WTC11 (cell line): ENCODE data around the gene TMEM43. TPM values are rescaled to one million over a fixed set of nuclear protein-coding genes. Genes with fewer than 3 reads are reported as not detected.

Source experiments
- ATAC-seq: fragments of 200-7000 bp; cut with Tn5 transposase; 2 replicates; pipeline ENCODE4 v1.10.0; 2021; ENCODE audit warnings: mild to moderate bottlenecking, moderate library complexity
- CTCF ChIA-PET: fragments of 300-600 bp; sonication (Branson Sonifier 250); formaldehyde crosslinking; loops from one replicate; lab custom pipeline; 2021; ENCODE audit warnings: antibody characterized with exemption; lab: Charles Lee
- POLR2A ChIA-PET: fragments of 350-600 bp; sonication (Branson Sonifier 250); formaldehyde crosslinking; loops from one replicate; lab custom pipeline; 2021; ENCODE audit warnings: antibody characterized with exemption; lab: Charles Lee
- DNase-seq: peaks from one replicate; pipeline ENCODE4 v3.0.0; 2021; ENCODE audit warnings: low spot score
- H3K27ac Mint-ChIP-seq: 2 replicates; pipeline ENCODE4 v1.8.0; 2021; ENCODE audit warnings: mixed read lengths
- H3K27me3 Mint-ChIP-seq: 2 replicates; pipeline ENCODE4 v1.8.0; 2021; ENCODE audit warnings: low read depth, mild to moderate bottlenecking, moderate library complexity, mixed read lengths
- H3K36me3 Mint-ChIP-seq: 2 replicates; pipeline ENCODE4 v1.8.0; 2021; ENCODE audit warnings: mixed read lengths
- H3K4me1 Mint-ChIP-seq: 2 replicates; pipeline ENCODE4 v1.8.0; 2022; ENCODE audit warnings: mixed read lengths
- H3K4me3 Mint-ChIP-seq: 2 replicates; pipeline ENCODE4 v1.8.0; 2021; ENCODE audit warnings: mild to moderate bottlenecking, moderate library complexity, mixed read lengths
- H3K9me3 Mint-ChIP-seq: 2 replicates; pipeline ENCODE4 v1.8.0; 2021; ENCODE audit warnings: mixed read lengths
- ATF3 ChIP-seq: sonication (generic); formaldehyde crosslinking; conservative IDR thresholded peaks from 2 replicates; pipeline ENCODE4 v1.8.1; 2022; ENCODE audit warnings: mild to moderate bottlenecking, missing genetic modification reagents
- CBFB ChIP-seq: sonication (generic); formaldehyde crosslinking; IDR thresholded peaks from 2 replicates; pipeline ENCODE4 v1.8.1; 2022; ENCODE audit warnings: mild to moderate bottlenecking, low read depth, missing genetic modification reagents
- FOXP1 ChIP-seq: sonication (generic); formaldehyde crosslinking; IDR thresholded peaks from 2 replicates; pipeline ENCODE4 v1.8.0; 2022; ENCODE audit warnings: missing genetic modification reagents, mild to moderate bottlenecking, moderate library complexity, borderline replicate concordance
- GABPB1 ChIP-seq: sonication (generic); formaldehyde crosslinking; IDR thresholded peaks from 2 replicates; pipeline ENCODE4 v1.8.1; 2023; ENCODE audit warnings: mild to moderate bottlenecking, missing genetic modification reagents
- JAZF1 ChIP-seq: fragments of 250-450 bp; sonication (Bioruptor Pico); IDR thresholded peaks from 2 replicates; pipeline ENCODE4 v1.9.0; 2021; ENCODE audit warnings: moderate library complexity, mild to moderate bottlenecking, inconsistent platforms
- JUN ChIP-seq: sonication (generic); formaldehyde crosslinking; IDR thresholded peaks from 2 replicates; pipeline ENCODE4 v1.8.0; 2023; ENCODE audit warnings: mild to moderate bottlenecking, missing genetic modification reagents
- NFATC4 ChIP-seq: fragments of 250-450 bp; sonication (Bioruptor Pico); IDR thresholded peaks from 2 replicates; pipeline ENCODE4 v1.9.0; 2021; ENCODE audit warnings: mild to moderate bottlenecking
- SMAD3 ChIP-seq: sonication (generic); formaldehyde crosslinking; IDR thresholded peaks from 2 replicates; pipeline ENCODE4 v1.8.0; 2022; ENCODE audit warnings: missing genetic modification reagents, mild to moderate bottlenecking, borderline replicate concordance
- SP1 ChIP-seq: sonication (generic); formaldehyde crosslinking; conservative IDR thresholded peaks from 2 replicates; pipeline ENCODE4 v1.8.1; 2022; ENCODE audit warnings: missing genetic modification reagents
- TEAD1 ChIP-seq: sonication (generic); formaldehyde crosslinking; IDR thresholded peaks from 2 replicates; pipeline ENCODE4 v1.8.0; 2022; ENCODE audit warnings: mild to moderate bottlenecking, missing genetic modification reagents
- TEAD4 ChIP-seq: sonication (generic); formaldehyde crosslinking; IDR thresholded peaks from 2 replicates; pipeline ENCODE4 v1.8.0; 2022; ENCODE audit warnings: mild to moderate bottlenecking, missing genetic modification reagents
- ZNF121 ChIP-seq: sonication (generic); formaldehyde crosslinking; IDR thresholded peaks from 2 replicates; pipeline ENCODE4 v1.8.0; 2023; ENCODE audit warnings: missing genetic modification reagents
- ZNF512 ChIP-seq: sonication (generic); formaldehyde crosslinking; IDR thresholded peaks from 2 replicates; pipeline ENCODE4 v1.8.1; 2022; ENCODE audit warnings: missing genetic modification reagents, borderline replicate concordance
- ZSCAN18 ChIP-seq: fragments of 250-450 bp; sonication (Bioruptor Pico); IDR thresholded peaks from 2 replicates; pipeline ENCODE4 v2.1.2; 2022; ENCODE audit warnings: mild to moderate bottlenecking, moderate library complexity
- total RNA-seq: library from RNA; stranded (reverse); gene quantifications from 3 replicates; pipeline ENCODE4 v1.2.3, GENCODE V29; 2021
- TF ChIP-seq, protein P1 (sequence below): sonication (generic); formaldehyde crosslinking; IDR thresholded peaks from 2 replicates; pipeline ENCODE4 v1.8.0; 2023; ENCODE audit warnings: missing genetic modification reagents, mild to moderate bottlenecking, borderline replicate concordance
- TF ChIP-seq, protein P2 (sequence below): sonication (generic); formaldehyde crosslinking; IDR thresholded peaks from 2 replicates; pipeline ENCODE4 v1.8.0; 2023; ENCODE audit warnings: missing genetic modification reagents

TMEM43 gene
- total RNA-seq, 1 experiment from 2014 or later = 27.7 TPM

DNA sequence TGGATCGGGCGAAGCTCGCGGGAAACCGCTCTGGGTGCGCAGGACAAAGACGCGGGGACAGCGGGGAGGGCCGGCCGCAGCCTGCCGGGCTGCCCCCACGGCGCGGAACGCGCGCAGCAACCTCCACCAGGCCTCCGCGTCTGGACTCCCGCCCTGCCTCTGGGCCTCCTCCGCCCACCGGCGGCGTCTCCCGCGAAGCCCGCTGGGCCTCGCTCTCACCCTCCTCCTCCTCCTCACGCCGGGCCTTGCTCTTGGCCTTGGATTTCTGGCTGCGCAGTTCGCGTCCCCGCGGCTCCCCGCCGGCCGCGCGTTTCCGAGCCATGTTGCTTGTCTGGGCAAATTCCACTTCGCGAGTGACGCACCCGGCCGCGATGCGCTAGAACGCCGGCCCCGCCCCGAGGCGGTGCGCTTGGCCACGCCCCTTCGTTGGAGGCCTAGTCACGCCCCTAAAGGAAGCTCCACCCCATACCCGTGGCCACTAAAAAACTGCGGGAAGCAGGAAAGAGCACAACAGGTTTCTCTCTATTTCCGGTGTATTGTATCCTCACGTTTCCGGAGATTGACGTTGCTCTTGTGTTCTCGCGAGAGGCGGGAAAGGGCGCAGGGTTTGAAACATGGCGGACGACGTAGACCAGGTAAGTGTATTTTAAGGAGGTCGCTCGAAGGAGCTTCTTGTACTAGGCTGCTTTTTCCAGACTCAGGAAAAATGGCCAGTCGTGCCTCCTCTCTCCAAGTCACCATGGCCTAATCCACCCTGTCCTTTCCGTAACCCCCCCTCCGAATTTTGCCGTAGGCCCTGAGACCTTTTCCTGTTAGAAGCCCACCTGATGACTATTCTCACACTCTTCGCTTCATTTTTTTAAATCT, 53.6 kb downstream of the TMEM43 start, which contains the start of the genes LSM3 and XPC (continued):
- TF ChIP-seq, protein P1, sequence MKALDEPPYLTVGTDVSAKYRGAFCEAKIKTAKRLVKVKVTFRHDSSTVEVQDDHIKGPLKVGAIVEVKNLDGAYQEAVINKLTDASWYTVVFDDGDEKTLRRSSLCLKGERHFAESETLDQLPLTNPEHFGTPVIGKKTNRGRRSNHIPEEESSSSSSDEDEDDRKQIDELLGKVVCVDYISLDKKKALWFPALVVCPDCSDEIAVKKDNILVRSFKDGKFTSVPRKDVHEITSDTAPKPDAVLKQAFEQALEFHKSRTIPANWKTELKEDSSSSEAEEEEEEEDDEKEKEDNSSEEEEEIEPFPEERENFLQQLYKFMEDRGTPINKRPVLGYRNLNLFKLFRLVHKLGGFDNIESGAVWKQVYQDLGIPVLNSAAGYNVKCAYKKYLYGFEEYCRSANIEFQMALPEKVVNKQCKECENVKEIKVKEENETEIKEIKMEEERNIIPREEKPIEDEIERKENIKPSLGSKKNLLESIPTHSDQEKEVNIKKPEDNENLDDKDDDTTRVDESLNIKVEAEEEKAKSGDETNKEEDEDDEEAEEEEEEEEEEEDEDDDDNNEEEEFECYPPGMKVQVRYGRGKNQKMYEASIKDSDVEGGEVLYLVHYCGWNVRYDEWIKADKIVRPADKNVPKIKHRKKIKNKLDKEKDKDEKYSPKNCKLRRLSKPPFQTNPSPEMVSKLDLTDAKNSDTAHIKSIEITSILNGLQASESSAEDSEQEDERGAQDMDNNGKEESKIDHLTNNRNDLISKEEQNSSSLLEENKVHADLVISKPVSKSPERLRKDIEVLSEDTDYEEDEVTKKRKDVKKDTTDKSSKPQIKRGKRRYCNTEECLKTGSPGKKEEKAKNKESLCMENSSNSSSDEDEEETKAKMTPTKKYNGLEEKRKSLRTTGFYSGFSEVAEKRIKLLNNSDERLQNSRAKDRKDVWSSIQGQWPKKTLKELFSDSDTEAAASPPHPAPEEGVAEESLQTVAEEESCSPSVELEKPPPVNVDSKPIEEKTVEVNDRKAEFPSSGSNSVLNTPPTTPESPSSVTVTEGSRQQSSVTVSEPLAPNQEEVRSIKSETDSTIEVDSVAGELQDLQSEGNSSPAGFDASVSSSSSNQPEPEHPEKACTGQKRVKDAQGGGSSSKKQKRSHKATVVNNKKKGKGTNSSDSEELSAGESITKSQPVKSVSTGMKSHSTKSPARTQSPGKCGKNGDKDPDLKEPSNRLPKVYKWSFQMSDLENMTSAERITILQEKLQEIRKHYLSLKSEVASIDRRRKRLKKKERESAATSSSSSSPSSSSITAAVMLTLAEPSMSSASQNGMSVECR (CRISPR knock-in tag) = peak; percentile 75; the same call in 1 of the 2 replicates
- TF ChIP-seq TEAD1 (CRISPR knock-in tag) = peak; percentile 61; the same call in 1 of the 2 replicates
- TF ChIP-seq CBFB (CRISPR knock-in tag) = no peak
- TF ChIP-seq FOXP1 (CRISPR knock-in tag) = peak; percentile 74; the same call in 1 of the 2 replicates
- TF ChIP-seq GABPB1 (CRISPR knock-in tag) = peak; percentile 44; the same call in 1 of the 2 replicates
- TF ChIP-seq SMAD3 (CRISPR knock-in tag) = no peak
- TF ChIP-seq ZNF512 (CRISPR knock-in tag) = no peak
- TF ChIP-seq ZSCAN18 (CRISPR knock-in tag) = no peak
- TF ChIP-seq JUN (CRISPR knock-in tag) = no peak
- peak; percentile 89 for TF ChIP-seq SP1
- no peak; the same call in 1 of the 2 replicates for TF ChIP-seq ZNF121 (CRISPR knock-in tag)
- TF ChIP-seq NFATC4 = no peak
- TF ChIP-seq TEAD4 = no peak
- TF ChIP-seq ATF3 = no peak

DNA sequence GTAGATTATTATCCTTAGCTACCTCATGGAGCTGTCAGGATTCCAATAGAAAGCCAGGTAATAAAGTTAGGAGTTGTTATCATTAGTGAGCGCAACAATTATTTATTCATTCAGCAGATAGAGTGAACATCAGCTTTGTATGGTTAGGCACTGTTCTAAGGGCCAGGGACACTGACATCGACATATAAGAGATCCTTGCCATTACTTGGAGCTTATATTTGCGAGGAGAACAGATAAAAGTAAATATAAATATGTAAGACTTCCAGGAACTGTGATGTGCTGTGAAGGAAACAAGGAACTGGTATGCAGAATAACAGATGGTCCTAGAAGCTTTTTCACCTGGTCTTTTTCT, 54.2 kb downstream of the TMEM43 start:
- CTCF ChIA-PET = interaction anchor here (0.7 to 2.4 kb wide), 11 partner anchors 25 to 423 kb away, joined by 3 to 29 read pairs (median 4); no protein-coding TSS in a partner anchor
- Mint-ChIP-seq H3K27me3 (no peaks in the 10 kb centered on the region), H3K4me3 (peak overlapping the region; percentile 93), H3K9me3 (no peaks in the 10 kb centered on the region), H3K4me1 (peaks cover 29% of the 10 kb centered on the region), H3K27ac (peak overlapping the region; percentile 99), H3K36me3 (peaks cover 32% of the 10 kb centered on the region)
- POLR2A ChIA-PET = interaction anchor here (0.6 to 1.0 kb wide), 3 partner anchors 31 to 1032 kb away, joined by 3 to 5 read pairs (median 4); partner anchors contain the start of genes CHCHD4 and TMEM43
- ATAC-seq (no peak), DNase-seq (no peak)
- TF ChIP-seq, protein P2, sequence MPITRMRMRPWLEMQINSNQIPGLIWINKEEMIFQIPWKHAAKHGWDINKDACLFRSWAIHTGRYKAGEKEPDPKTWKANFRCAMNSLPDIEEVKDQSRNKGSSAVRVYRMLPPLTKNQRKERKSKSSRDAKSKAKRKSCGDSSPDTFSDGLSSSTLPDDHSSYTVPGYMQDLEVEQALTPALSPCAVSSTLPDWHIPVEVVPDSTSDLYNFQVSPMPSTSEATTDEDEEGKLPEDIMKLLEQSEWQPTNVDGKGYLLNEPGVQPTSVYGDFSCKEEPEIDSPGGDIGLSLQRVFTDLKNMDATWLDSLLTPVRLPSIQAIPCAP (CRISPR knock-in tag) = no peak
- TF ChIP-seq JAZF1 (no peak), SMAD3 (CRISPR knock-in tag) (no peak)
